CD4-positive, alpha-beta T cell treated with Interleukin-6 for 4 hours (primary cell): Measurements from ENCODE around the gene RASSF7.
A peak's percentile ranks its signal among the peaks of the same experiment; 100 is the strongest.

Experiments
- DNase-seq: peaks from one replicate; pipeline ENCODE4 v3.0.0-alpha.2; 2020; ENCODE audit warnings: mixed read lengths

Gene RASSF7

GRCh38 chr11:567629-568292, 7.0 kb downstream of the RASSF7 start:
- no peak for DNase-seq

- peak; percentile 94 for DNase-seq
These were observed 7.8 kb downstream of the RASSF7 start for GRCh38 chr11:568306-569157.

- DNase-seq: no peak
These were observed 8.6 kb downstream of the RASSF7 start for GRCh38 chr11:569158-569885.

GRCh38 chr11:571802-572185, 11.0 kb downstream of the RASSF7 start:
- no peak for DNase-seq

GRCh38 chr11:573146-573759, 12.5 kb downstream of the RASSF7 start:
- DNase-seq: no peak

- DNase-seq: peak; percentile 29
These were observed 13.3 kb downstream of the RASSF7 start for GRCh38 chr11:574031-574570.

GRCh38 chr11:574632-575312, 14.0 kb downstream of the RASSF7 start:
- peak; percentile 39 for DNase-seq

GRCh38 chr11:575313-575995, 14.7 kb downstream of the RASSF7 start:
- no peak for DNase-seq

GRCh38 chr11:575996-576768, 15.4 kb downstream of the RASSF7 start, which contains the start of gene PHRF1:
TSS of gene PHRF1 (plus strand) at chr11:576470. CDS start at chr11:581513, 5,043 bp downstream.
- peak; percentile 97 for DNase-seq

- DNase-seq: no peak
These were observed 16.2 kb downstream of the RASSF7 start for GRCh38 chr11:576811-577610.

- DNase-seq: no peak
These were observed 16.8 kb downstream of the RASSF7 start for GRCh38 chr11:577611-577894.

GRCh38 chr11:578276-579035, 17.7 kb downstream of the RASSF7 start:
- DNase-seq: no peak

GRCh38 chr11:579830-580601, 19.2 kb downstream of the RASSF7 start:
- no peak for DNase-seq

- no peak for DNase-seq
These were observed 20.6 kb downstream of the RASSF7 start for GRCh38 chr11:581342-581741.

- DNase-seq: no peak
These were observed 21.0 kb downstream of the RASSF7 start for GRCh38 chr11:581752-582151.

- no peak for DNase-seq
These were observed 23.5 kb downstream of the RASSF7 start for GRCh38 chr11:584287-584686.

GRCh38 chr11:586376-587316, 25.9 kb downstream of the RASSF7 start:
- no peak for DNase-seq
